Type B pancreatic cell (in vitro differentiated cells): Measurements from ENCODE around the gene LIMCH1. TPM values are rescaled to one million over a fixed set of nuclear protein-coding genes. Genes with fewer than 3 reads are reported as not detected.

Source experiments
- DNase-seq: peaks from one replicate; pipeline ENCODE4 v3.0.0; 2021; ENCODE audit warnings: mixed read lengths; ENCODE audit not compliant: unreplicated experiment; ENCODE audit errors: extremely low spot score
- H3K27ac Mint-ChIP-seq: 2 replicates; pipeline ENCODE4 v1.8.0; 2021; ENCODE audit warnings: mild to moderate bottlenecking, mixed read lengths
- H3K27me3 Mint-ChIP-seq: 2 replicates; pipeline ENCODE4 v1.8.0; 2021; ENCODE audit warnings: mixed read lengths
- H3K36me3 Mint-ChIP-seq: 2 replicates; pipeline ENCODE4 v1.8.0; 2021; ENCODE audit warnings: mixed read lengths
- H3K4me1 Mint-ChIP-seq: one replicate; pipeline ENCODE4 v1.8.0; 2021; ENCODE audit warnings: mixed read lengths; ENCODE audit not compliant: unreplicated experiment
- H3K4me3 Mint-ChIP-seq: 2 replicates; pipeline ENCODE4 v1.8.0; 2021; ENCODE audit warnings: mild to moderate bottlenecking, mixed read lengths
- H3K9me3 Mint-ChIP-seq: 2 replicates; pipeline ENCODE4 v1.8.0; 2021; ENCODE audit warnings: mixed read lengths
- CTCF ChIP-seq: fragments of 200-600 bp; sonication (generic); conservative IDR thresholded peaks from 2 replicates; pipeline ENCODE4 v1.5.0; 2021; ENCODE audit warnings: antibody characterized with exemption, mild to moderate bottlenecking
- total RNA-seq: library from RNA; stranded (reverse); gene quantifications from 2 replicates; pipeline ENCODE4 v1.2.1, GENCODE V29; 2021; ENCODE audit warnings: low replicate concordance

LIMCH1 gene
- total RNA-seq, 1 donor from 2014 or later, result 67.9 TPM

- no peaks in the 10 kb centered on the region for H3K9me3 Mint-ChIP-seq
- no peak overlapping the region for H3K4me3 Mint-ChIP-seq
- no peaks in the 10 kb centered on the region for H3K36me3 Mint-ChIP-seq
- no peak for TF ChIP-seq CTCF
- H3K27me3 Mint-ChIP-seq, result no peaks in the 10 kb centered on the region
- no peak overlapping the region for H3K27ac Mint-ChIP-seq
- peaks cover 48% of the 10 kb centered on the region for H3K4me1 Mint-ChIP-seq
- no peak for DNase-seq
Observed at GRCh38 chr4:41537292-41537890, 566 bp upstream of the LIMCH1 start.

GRCh38 chr4:41538887-41539498 is 1.0 kb downstream of the LIMCH1 start:
- Mint-ChIP-seq H3K27me3 (no peaks in the 10 kb centered on the region), H3K27ac (no peak overlapping the region), H3K9me3 (no peaks in the 10 kb centered on the region), H3K4me3 (no peak overlapping the region), H3K4me1 (peaks cover 48% of the 10 kb centered on the region), H3K36me3 (no peaks in the 10 kb centered on the region)
- TF ChIP-seq CTCF, result no peak
- DNase-seq, result no peak

- no peak overlapping the region for H3K27ac Mint-ChIP-seq
- H3K4me1 Mint-ChIP-seq, result peaks cover 51% of the 10 kb centered on the region
- H3K27me3 Mint-ChIP-seq, result no peaks in the 10 kb centered on the region
- no peak overlapping the region for H3K4me3 Mint-ChIP-seq
- no peak for DNase-seq
- TF ChIP-seq CTCF, result no peak
- H3K36me3 Mint-ChIP-seq, result no peaks in the 10 kb centered on the region
- no peaks in the 10 kb centered on the region for H3K9me3 Mint-ChIP-seq
Observed at GRCh38 chr4:41539711-41540110, 1.8 kb downstream of the LIMCH1 start.

- H3K27ac Mint-ChIP-seq, result no peak overlapping the region
- H3K36me3 Mint-ChIP-seq, result no peaks in the 10 kb centered on the region
- TF ChIP-seq CTCF, result no peak
- no peaks in the 10 kb centered on the region for H3K27me3 Mint-ChIP-seq
- DNase-seq, result no peak
- no peak overlapping the region for H3K4me3 Mint-ChIP-seq
- H3K4me1 Mint-ChIP-seq, result peaks cover 53% of the 10 kb centered on the region
- no peaks in the 10 kb centered on the region for H3K9me3 Mint-ChIP-seq
Observed at GRCh38 chr4:41540687-41541086, 2.7 kb downstream of the LIMCH1 start.

- no peaks in the 10 kb centered on the region for H3K36me3 Mint-ChIP-seq
- DNase-seq, result no peak
- H3K9me3 Mint-ChIP-seq, result no peaks in the 10 kb centered on the region
- H3K4me1 Mint-ChIP-seq, result peaks cover 44% of the 10 kb centered on the region
- H3K27me3 Mint-ChIP-seq, result no peaks in the 10 kb centered on the region
- no peak overlapping the region for H3K27ac Mint-ChIP-seq
- no peak for TF ChIP-seq CTCF
- H3K4me3 Mint-ChIP-seq, result no peak overlapping the region
Observed at GRCh38 chr4:41541687-41542094, 3.7 kb downstream of the LIMCH1 start.
